Measurements from ENCODE around the gene DHRSX.

GRCh38 chrX:2330910-2331309 lies 169.9 kb downstream of the DHRSX start:
- no peak for TF ChIP-seq CTCF (IDR thresholded peaks at IDR 0.05; ENCODE audit: control extremely low read depth in 1 of 3, insufficient read depth in 1 of 3, low read depth in 1 of 3, low read length in 3 of 3)
- TF ChIP-seq MAFK (IDR thresholded peaks at IDR 0.05; ENCODE audit: low read depth, low read length) = no peak
- TF ChIP-seq BRCA1 (IDR thresholded peaks at IDR 0.05; ENCODE audit: low read depth, low read length) = no peak
- no peak for TF ChIP-seq PHF8 (conservative IDR thresholded peaks at IDR 0.05; ENCODE audit: low read depth, low read length)
- TF ChIP-seq SIN3A (conservative IDR thresholded peaks at IDR 0.05 in 1 of 2, IDR thresholded peaks at IDR 0.05 in 1 of 2; ENCODE audit: low read depth in 1 of 2, low read length in 2 of 2) = no peak
- no peak for TF ChIP-seq USF2 (IDR thresholded peaks at IDR 0.05; ENCODE audit: low read length)
- no peak for TF ChIP-seq CBX5 (IDR thresholded peaks at IDR 0.05; ENCODE audit: low read depth, low read length)
- no peak for TF ChIP-seq GTF2F1 (IDR thresholded peaks at IDR 0.05; ENCODE audit: borderline replicate concordance, low read depth, low read length)
- no peak for TF ChIP-seq NRF1 (IDR thresholded peaks at IDR 0.05; ENCODE audit: low read depth, low read length)
